Naive thymus-derived CD4-positive, alpha-beta T cell (primary cell): ENCODE data around the gene RASA3. TPM values are rescaled to one million over a fixed set of nuclear protein-coding genes. Genes with fewer than 3 reads are reported as not detected.
"Not testable (repeated sequence)": the region's sequence is repeated elsewhere in the genome, so short reads cannot be mapped to it uniquely, and the experiment has no call there.

Source experiments
- ATAC-seq: fragments of 150-1000 bp; cut with Tn5 transposase; 2 replicates; pipeline ENCODE4 v1.10.0; 2021; ENCODE audit warnings: mild to moderate bottlenecking, moderate library complexity
- CTCF ChIA-PET: fragments of 350-600 bp; sonication (Branson Sonifier 250); formaldehyde crosslinking; loops from one replicate; lab custom pipeline; 2021; ENCODE audit warnings: antibody characterized with exemption; lab: Charles Lee
- POLR2A ChIA-PET: fragments of 350-600 bp; sonication (Branson Sonifier 250); formaldehyde crosslinking; loops from one replicate; lab custom pipeline; 2021; ENCODE audit warnings: antibody characterized with exemption, inconsistent platforms; lab: Charles Lee
- DNase-seq, 9 donors: peaks; one replicate each; pipeline versions ENCODE4 v3.0.0 to v3.0.0-alpha.2; 2020 to 2022; ENCODE audit warnings: mixed read lengths in 1 of 9
- H3K27ac ChIP-seq: one replicate; pipeline ENCODE4 v1.7.0; 2013; ENCODE audit warnings: mild to moderate bottlenecking, low read depth, low read length, moderate library complexity
- H3K27me3 ChIP-seq, 2 donors: one replicate each; pipeline ENCODE4 v1.7.0; 2013; ENCODE audit warnings: low read length in 2 of 2, mild to moderate bottlenecking in 2 of 2, moderate library complexity in 2 of 2; ENCODE audit not compliant: control insufficient read depth in 2 of 2, insufficient read depth in 2 of 2
- H3K36me3 ChIP-seq, 3 experiments: 1 replicate in 2 of 3; 2 replicates in 1 of 3; pipeline ENCODE4 v1.7.0; 2013; ENCODE audit warnings: low read length in 3 of 3, mild to moderate bottlenecking in 3 of 3, moderate library complexity in 1 of 3; ENCODE audit not compliant: insufficient read depth in 3 of 3, control insufficient read depth in 2 of 3
- H3K4me1 ChIP-seq, 2 donors: one replicate each; pipeline ENCODE4 v1.7.0; 2013; ENCODE audit warnings: low read length in 2 of 2, mild to moderate bottlenecking in 2 of 2, moderate library complexity in 1 of 2; ENCODE audit not compliant: control insufficient read depth in 2 of 2, insufficient read depth in 2 of 2
- H3K4me3 ChIP-seq: 2 replicates; pipeline ENCODE4 v1.7.0; 2013; ENCODE audit warnings: mild to moderate bottlenecking, low read length
- H3K9me3 ChIP-seq, 3 experiments: 1 replicate in 2 of 3; 2 replicates in 1 of 3; pipeline ENCODE4 v1.7.0; 2013; ENCODE audit warnings: low read length in 3 of 3; ENCODE audit not compliant: control insufficient read depth in 2 of 3
- H3K27ac Mint-ChIP-seq, 9 donors: one replicate each; pipeline ENCODE4 v1.8.0; 2020 to 2022; ENCODE audit warnings: mixed read lengths in 9 of 9, mild to moderate bottlenecking in 8 of 9, moderate library complexity in 5 of 9, inconsistent platforms in 2 of 9
- H3K27me3 Mint-ChIP-seq, 5 donors: one replicate each; pipeline ENCODE4 v1.8.0; 2021 to 2022; ENCODE audit warnings: mixed read lengths in 5 of 5, mild to moderate bottlenecking in 1 of 5
- H3K36me3 Mint-ChIP-seq, 5 donors: one replicate each; pipeline ENCODE4 v1.8.0; 2020 to 2022; ENCODE audit warnings: mixed read lengths in 5 of 5, mild to moderate bottlenecking in 3 of 5, inconsistent platforms in 1 of 5
- H3K4me1 Mint-ChIP-seq, 7 donors: one replicate each; pipeline ENCODE4 v1.8.0; 2020 to 2022; ENCODE audit warnings: mixed read lengths in 7 of 7, mild to moderate bottlenecking in 3 of 7, inconsistent platforms in 1 of 7
- H3K4me3 Mint-ChIP-seq, 10 donors: one replicate each; pipeline ENCODE4 v1.8.0; 2020 to 2022; ENCODE audit warnings: mild to moderate bottlenecking in 10 of 10, mixed read lengths in 10 of 10, moderate library complexity in 6 of 10, inconsistent platforms in 2 of 10
- H3K9me3 Mint-ChIP-seq, 11 donors: one replicate each; pipeline ENCODE4 v1.8.0; 2020 to 2022; ENCODE audit warnings: mixed read lengths in 11 of 11, mild to moderate bottlenecking in 4 of 11, inconsistent platforms in 1 of 11, moderate library complexity in 1 of 11
- intact Hi-C, 2 donors: fragments of 100-400 bp; cut with micrococcal nuclease; formaldehyde crosslinking; loops; one replicate each; pipeline ENCODE4 v1.15.1; 2023
- polyA plus RNA-seq, 2 donors: library from polyadenylated mRNA; unstranded; fragments of 300-500 nt; fragmentation: Illumina TruSeq; gene quantifications; one replicate each; pipeline ENCODE4 v1.2.3, GENCODE V29; 2021
- total RNA-seq, 6 experiments: library from RNA in 5 of 6; stranded (reverse) in 5 of 6; gene quantifications; 1 replicate in 5 of 6; 2 replicates in 1 of 6; pipeline ENCODE4 v1.2.3 and lab custom pipeline; 2021 to 2026

The RASA3 gene
- total and polyA plus RNA-seq, 7 experiments from 2014 or later: 109 to 227 (median 195) TPM

DNA sequence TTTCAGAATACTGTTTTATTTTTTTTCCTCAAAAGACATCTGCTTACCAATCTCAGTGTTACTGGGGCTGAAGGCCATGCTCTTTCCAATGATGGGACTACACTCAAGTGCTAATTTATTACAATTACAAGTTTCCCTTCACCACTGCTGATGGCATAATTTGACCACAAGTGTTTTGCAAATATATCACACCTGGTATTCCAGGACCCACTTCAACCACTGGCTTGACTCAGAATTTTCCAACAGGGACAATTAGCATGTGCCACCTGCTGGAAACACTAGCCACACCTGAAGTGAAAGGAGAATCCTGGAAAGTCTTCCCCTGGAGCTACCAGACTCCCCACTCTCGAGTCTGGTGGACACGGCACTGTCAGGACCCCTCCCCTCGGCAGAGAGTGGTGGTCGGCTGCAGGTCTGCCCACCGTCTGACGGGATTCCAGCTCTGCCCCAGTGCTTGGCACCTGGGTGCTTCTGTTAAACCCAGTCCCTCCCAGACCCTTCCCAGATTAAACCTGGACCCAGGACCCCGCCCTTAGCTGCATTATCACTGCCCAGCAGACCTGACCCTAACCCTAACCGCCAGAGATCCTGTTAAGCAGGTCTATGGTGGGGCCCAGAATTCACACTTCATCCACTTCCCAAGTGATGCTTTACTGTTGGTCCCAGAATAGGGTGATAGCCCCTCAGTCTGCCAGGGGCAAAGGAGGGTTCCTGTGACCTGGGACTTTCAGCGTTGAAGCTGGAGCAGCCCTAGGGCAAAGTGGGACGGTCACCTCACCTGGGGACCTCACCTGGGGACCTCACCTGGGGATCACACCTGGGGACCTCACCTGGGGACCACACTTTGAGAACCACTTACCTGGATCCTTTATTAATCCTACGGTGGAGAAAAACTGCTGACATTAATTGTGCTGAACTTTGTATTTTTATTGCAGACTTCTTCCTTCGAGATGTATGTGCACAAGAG lies 17.6 kb upstream of the RASA3 start:
- peak overlapping the region; percentile 39 for H3K4me3 ChIP-seq
- peaks cover 71 to 93% (median 91%) of the 10 kb centered on the region in 7 donors for H3K4me1 Mint-ChIP-seq
- peaks cover 0 to 8% (median 2%) of the 10 kb centered on the region in 11 donors for H3K9me3 Mint-ChIP-seq
- ChIA-PET CTCF (no interaction called here), POLR2A (interaction anchor here (0.7 to 4.0 kb wide), 10 partner anchors 7 to 132 kb away, joined by 3 to 57 read pairs (median 4); partner anchors contain the start of genes RASA3 and UPF3A)
- no peak for DNase-seq
- peak overlapping the region; percentile 56 to 90 (median 78) for H3K4me3 Mint-ChIP-seq
- peaks cover 0 to 18% (median 0%) of the 10 kb centered on the region in 5 donors for H3K27me3 Mint-ChIP-seq
- no peaks in the 10 kb centered on the region for H3K9me3 ChIP-seq
- no peaks in the 10 kb centered on the region for H3K27me3 ChIP-seq
- intact Hi-C loops: no loop called here
- H3K36me3 ChIP-seq: no peaks in the 10 kb centered on the region
- peak overlapping the region; percentile 92 for H3K27ac ChIP-seq
- no peak for ATAC-seq
- peaks cover 0 to 21% (median 3%) of the 10 kb centered on the region in 5 donors for H3K36me3 Mint-ChIP-seq
- H3K4me1 ChIP-seq: peaks cover 76 to 84% of the 10 kb centered on the region in 2 donors
- peak overlapping the region; percentile 92 to 100 (median 100) for H3K27ac Mint-ChIP-seq

- ATAC-seq, H3K4me3 ChIP-seq, H3K9me3 Mint-ChIP-seq, H3K36me3 ChIP-seq, H3K27me3 ChIP-seq, H3K9me3 ChIP-seq, DNase-seq: not testable (repeated sequence)
- Mint-ChIP-seq H3K27ac (peak overlapping the region; percentile 92 to 100 (median 100)), H3K36me3 (peaks cover 0 to 20% (median 3%) of the 10 kb centered on the region in 5 donors), H3K4me3 (peak overlapping the region; percentile 76 to 90 (median 82)), H3K4me1 (peaks cover 68 to 92% (median 89%) of the 10 kb centered on the region in 7 donors), H3K27me3 (peaks cover 0 to 18% (median 0%) of the 10 kb centered on the region in 5 donors)
- Histone ChIP-seq H3K4me1 (peaks cover 80 to 87% of the 10 kb centered on the region in 2 donors), H3K27ac (peak overlapping the region; percentile 92)
- POLR2A ChIA-PET: interaction anchor here (0.7 to 1.6 kb wide), 20 partner anchors 8 to 87 kb away, joined by 3 to 49 read pairs (median 6); partner anchors contain the start of gene RASA3
- CTCF ChIA-PET: interaction anchor here (0.9 to 1.6 kb wide), 5 partner anchors 11 to 77 kb away, joined by 4 to 7 read pairs (median 6); no protein-coding TSS in a partner anchor
- intact Hi-C loops: loop anchor here (1.0 kb wide), 7 partner anchors 7 to 77 kb away; no protein-coding TSS in a partner anchor
These were observed 16.5 kb upstream of the RASA3 start for GRCh38 chr13:114148886-114149285.

- H3K4me1 Mint-ChIP-seq: peaks cover 64 to 88% (median 85%) of the 10 kb centered on the region in 7 donors
- H3K9me3 Mint-ChIP-seq: peaks cover 0 to 4% (median under 1%) of the 10 kb centered on the region in 11 donors
- H3K27me3 ChIP-seq: no peaks in the 10 kb centered on the region
- H3K27ac ChIP-seq: peak overlapping the region; percentile 92
- ATAC-seq (peak; percentile 95), DNase-seq (peak; percentile 51 to 97 (median 94))
- POLR2A ChIA-PET: interaction anchor here (0.7 to 1.6 kb wide), 22 partner anchors 8 to 131 kb away, joined by 3 to 49 read pairs (median 5); partner anchors contain the start of gene RASA3
- H3K36me3 Mint-ChIP-seq: peaks cover 0 to 16% (median 3%) of the 10 kb centered on the region in 5 donors
- H3K4me3 Mint-ChIP-seq: peak overlapping the region; percentile 76 to 90 (median 82)
- H3K36me3 ChIP-seq: no peaks in the 10 kb centered on the region
- H3K4me3 ChIP-seq: no peak overlapping the region
- intact Hi-C loops: loop anchor here (1.0 kb wide), 7 partner anchors 8 to 78 kb away; no protein-coding TSS in a partner anchor
- peaks cover 82 to 87% of the 10 kb centered on the region in 2 donors for H3K4me1 ChIP-seq
- peaks cover 0 to 17% (median 0%) of the 10 kb centered on the region in 5 donors for H3K27me3 Mint-ChIP-seq
- no peaks in the 10 kb centered on the region for H3K9me3 ChIP-seq
- CTCF ChIA-PET: interaction anchor here (0.7 to 1.6 kb wide), 10 partner anchors 11 to 78 kb away, joined by 3 to 12 read pairs (median 5); partner anchors contain the start of gene RASA3
- peak overlapping the region; percentile 92 to 100 (median 100) for H3K27ac Mint-ChIP-seq
These were observed 16.1 kb upstream of the RASA3 start for GRCh38 chr13:114148521-114148855.

- Mint-ChIP-seq H3K27ac (peak overlapping the region; percentile 92 to 100 (median 100)), H3K4me3 (peak overlapping the region; percentile 76 to 90 (median 82)), H3K4me1 (peaks cover 59 to 82% (median 79%) of the 10 kb centered on the region in 7 donors), H3K36me3 (peaks cover 0 to 14% (median 3%) of the 10 kb centered on the region in 5 donors), H3K9me3 (peaks cover 0 to 2% (median 0%) of the 10 kb centered on the region in 11 donors), H3K27me3 (peaks cover 0 to 15% (median 0%) of the 10 kb centered on the region in 5 donors)
- ATAC-seq (peak; percentile 33), DNase-seq (no peak)
- Histone ChIP-seq H3K4me3 (no peak overlapping the region), H3K27ac (peak overlapping the region; percentile 92), H3K4me1 (peaks cover 88 to 90% of the 10 kb centered on the region in 2 donors), H3K36me3 (no peaks in the 10 kb centered on the region), H3K9me3 (no peaks in the 10 kb centered on the region), H3K27me3 (no peaks in the 10 kb centered on the region)
- CTCF ChIA-PET: interaction anchor here (0.7 to 1.6 kb wide), 10 partner anchors 12 to 78 kb away, joined by 3 to 12 read pairs (median 5); partner anchors contain the start of gene RASA3
- POLR2A ChIA-PET: interaction anchor here (0.7 to 1.6 kb wide), 22 partner anchors 8 to 132 kb away, joined by 3 to 49 read pairs (median 5); partner anchors contain the start of gene RASA3
- intact Hi-C loops: loop anchor here (1.0 kb wide), 7 partner anchors 8 to 78 kb away; no protein-coding TSS in a partner anchor
These were observed 15.5 kb upstream of the RASA3 start for GRCh38 chr13:114147803-114148520.

- ChIA-PET POLR2A (interaction anchor here (0.7 to 5.2 kb wide), 3 partner anchors 11 to 18 kb away, joined by 3 to 128 read pairs (median 100); partner anchors contain the start of gene RASA3), CTCF (interaction anchor here (0.9 to 1.0 kb wide), 2 partner anchors 16 to 79 kb away, joined by 3 to 5 read pairs; no protein-coding TSS in a partner anchor)
- intact Hi-C loops: no loop called here
- peak overlapping the region; percentile 13 for H3K4me3 ChIP-seq
- no peaks in the 10 kb centered on the region for H3K27me3 ChIP-seq
- H3K27ac ChIP-seq: peak overlapping the region; percentile 74
- Mint-ChIP-seq H3K27ac (peak overlapping the region in 1 of 9 donors; percentile 71), H3K9me3 (peaks cover 0 to 2% (median 0%) of the 10 kb centered on the region in 11 donors), H3K36me3 (peaks cover 0 to 14% (median 3%) of the 10 kb centered on the region in 5 donors), H3K27me3 (peaks cover 0 to 15% (median 0%) of the 10 kb centered on the region in 5 donors), H3K4me3 (peak overlapping the region in 8 of 10 donors; percentile 49 to 77 (median 66)), H3K4me1 (peaks cover 50 to 69% (median 68%) of the 10 kb centered on the region in 7 donors)
- DNase-seq: no peak
- no peaks in the 10 kb centered on the region for H3K9me3 ChIP-seq
- no peak for ATAC-seq
- H3K4me1 ChIP-seq: peaks cover 89 to 94% of the 10 kb centered on the region in 2 donors
- H3K36me3 ChIP-seq: no peaks in the 10 kb centered on the region
These were observed 14.2 kb upstream of the RASA3 start for GRCh38 chr13:114146629-114147028.
